Measurements from ENCODE around the gene KCP. TPM values are rescaled to one million over a fixed set of nuclear protein-coding genes. Genes with fewer than 3 reads are reported as not detected.

The KCP gene
- total and polyA plus RNA-seq, 2 experiments from 2014 or later = 0.76 to 1.1 TPM

GRCh38 chr7:128941946-128942526 is 31.5 kb upstream of the KCP start:
- Histone ChIP-seq H3F3A (replicated peaks; ENCODE audit: low read depth) (0 out of 2 replicates have a peak, but pooled peaks cover 2% of the 10 kb centered on the region), H4K20me1 (replicated peaks; ENCODE audit: insufficient read depth) (peaks cover 1% of the 10 kb centered on the region; the same call in 1 of the 2 replicates), H3K79me2 (replicated peaks; ENCODE audit: insufficient read depth) (no peaks in the 10 kb centered on the region), H3K27me3 (ENCODE audit: insufficient read depth) (peaks cover 40% of the 10 kb centered on the region), H3K4me3 (no peak overlapping the region), H3K9me2 (ENCODE audit: insufficient read depth) (no peaks in the 10 kb centered on the region), H3K27ac (ENCODE audit: low read depth) (no peak overlapping the region), H3K36me3 (ENCODE audit: insufficient read depth) (no peaks in the 10 kb centered on the region), H3K4me2 (no peak overlapping the region), H3K4me1 (ENCODE audit: insufficient read depth) (no peaks in the 10 kb centered on the region), H2AFZ (no peak overlapping the region)
- no peak overlapping the region for H3K4me3 Mint-ChIP-seq
- no peak for DNase-seq (ENCODE audit: low spot score)
- no peak for ATAC-seq
- H3K27me3 Mint-ChIP-seq (ENCODE audit: insufficient read depth, low read depth, poor library complexity) = peaks cover 50% of the 10 kb centered on the region
- H3K9me3 Mint-ChIP-seq = no peaks in the 10 kb centered on the region
- H3K36me3 Mint-ChIP-seq (ENCODE audit: low read depth) = no peaks in the 10 kb centered on the region; the same call in 2 of the 3 replicates
- H3K27ac Mint-ChIP-seq = no peak overlapping the region
- H3K4me1 Mint-ChIP-seq = peaks cover 11% of the 10 kb centered on the region
- no peak for TF ChIP-seq NANOG (IDR thresholded peaks at IDR 0.05; ENCODE audit: borderline replicate concordance)
- no peak for TF ChIP-seq ETS1 (IDR thresholded peaks at IDR 0.05)
- no peak for TF ChIP-seq JUNB (IDR thresholded peaks at IDR 0.05; ENCODE audit: unreplicated experiment)
- TF ChIP-seq STAT1 (IDR thresholded peaks at IDR 0.05; ENCODE audit: unreplicated experiment) = no peak
- TF ChIP-seq EZH2phosphoT487 (IDR thresholded peaks at IDR 0.05; ENCODE audit: unreplicated experiment) = no peak
- no peak for TF ChIP-seq CREB1 (CRISPR knock-in tag; IDR thresholded peaks at IDR 0.05; ENCODE audit: low read depth)
- no peak for TF ChIP-seq EZH2 (IDR thresholded peaks at IDR 0.05; ENCODE audit: low read depth, unreplicated experiment)
- no peak for TF ChIP-seq CTCF (conservative IDR thresholded peaks at IDR 0.05; ENCODE audit: low read depth in 2 of 2)
- no peak for TF ChIP-seq ZNF114 (CRISPR knock-in tag; IDR thresholded peaks at IDR 0.05)
- TF ChIP-seq ZNF331 (CRISPR knock-in tag; IDR thresholded peaks at IDR 0.05; ENCODE audit: low read depth) = no peak
- no peak for TF ChIP-seq REST (IDR thresholded peaks at IDR 0.05; ENCODE audit: unreplicated experiment)
- TF ChIP-seq POLR2AphosphoS5 (IDR thresholded peaks at IDR 0.05; ENCODE audit: low read depth) = no peak
- no peak for TF ChIP-seq ZNF462 (CRISPR knock-in tag; IDR thresholded peaks at IDR 0.05)
